Neural cell (in vitro differentiated cells): ENCODE results near the gene MACF1.

Experiments used
- CTCF ChIP-seq: fragments of 450-650 bp; IDR thresholded peaks from 2 replicates; pipeline ENCODE4 v1.5.1; 2014; ENCODE audit warnings: antibody characterized with exemption, mild to moderate bottlenecking, moderate library complexity; ENCODE audit not compliant: poor library complexity, severe bottlenecking
- EZH2 ChIP-seq: fragments of 200-600, 300-800 bp; shearing (Covaris generic), sonication (generic); IDR thresholded peaks from 2 replicates; pipeline ENCODE4 v1.6.1; 2014; ENCODE audit warnings: antibody characterized with exemption, low read length, borderline replicate concordance, mild to moderate bottlenecking; ENCODE audit not compliant: insufficient read depth, poor library complexity, severe bottlenecking

GRCh38 chr1:39187275-39188046 is 17.0 kb upstream of the MACF1 start:
- TF ChIP-seq CTCF (no peak), EZH2 (no peak)
